ENCODE results near the gene ASIC3. TPM values are rescaled to one million over a fixed set of nuclear protein-coding genes. Genes with fewer than 3 reads are reported as not detected.

Gene ASIC3
- total RNA-seq, 1 donor from 2014 or later: 5.4 TPM

DNA sequence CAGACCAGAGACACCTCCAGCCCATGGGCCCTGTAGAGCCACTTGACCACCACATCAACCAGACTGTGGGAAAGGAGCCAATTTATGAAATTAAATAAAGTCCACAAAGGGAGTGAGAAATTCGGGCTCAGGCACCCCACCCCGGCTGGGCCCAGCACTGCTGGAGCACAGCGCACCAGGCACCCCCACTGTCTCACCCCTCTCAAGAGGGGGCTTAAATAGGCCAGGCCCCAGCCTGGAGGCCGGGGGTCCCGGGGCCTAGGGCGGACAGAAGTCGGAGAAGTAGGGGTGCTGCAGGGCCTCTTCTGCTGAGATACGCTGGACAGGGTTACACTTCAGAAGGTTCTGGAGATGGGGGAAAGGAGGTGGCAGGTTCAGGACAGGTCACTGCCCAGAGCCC is 5.4 kb downstream of the ASIC3 start:
- intact Hi-C loops (cut with micrococcal nuclease): no loop called here

DNA sequence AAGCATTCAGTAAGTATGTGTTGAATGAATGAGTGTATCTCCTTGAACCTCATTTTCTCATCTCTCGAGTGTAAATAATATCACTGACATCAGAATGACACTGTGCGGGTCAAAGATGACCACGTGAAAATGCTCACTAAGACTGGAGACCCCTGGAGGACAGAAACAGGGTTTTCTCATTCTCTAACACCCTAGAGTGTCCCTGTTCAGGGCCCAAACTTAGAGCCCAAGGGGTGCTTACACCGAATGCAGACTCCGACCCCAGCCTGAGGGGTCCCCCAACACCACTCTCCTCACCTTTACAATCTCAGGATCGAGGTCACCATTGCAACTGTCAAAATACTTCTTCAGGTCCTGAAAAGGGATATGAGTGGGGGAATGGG is 7.9 kb downstream of the ASIC3 start:
- intact Hi-C loops (cut with micrococcal nuclease): loop anchor here (5.0 kb wide), 1 partner anchor 1929 kb away; the partner anchor contains the start of gene ZNF425

DNA sequence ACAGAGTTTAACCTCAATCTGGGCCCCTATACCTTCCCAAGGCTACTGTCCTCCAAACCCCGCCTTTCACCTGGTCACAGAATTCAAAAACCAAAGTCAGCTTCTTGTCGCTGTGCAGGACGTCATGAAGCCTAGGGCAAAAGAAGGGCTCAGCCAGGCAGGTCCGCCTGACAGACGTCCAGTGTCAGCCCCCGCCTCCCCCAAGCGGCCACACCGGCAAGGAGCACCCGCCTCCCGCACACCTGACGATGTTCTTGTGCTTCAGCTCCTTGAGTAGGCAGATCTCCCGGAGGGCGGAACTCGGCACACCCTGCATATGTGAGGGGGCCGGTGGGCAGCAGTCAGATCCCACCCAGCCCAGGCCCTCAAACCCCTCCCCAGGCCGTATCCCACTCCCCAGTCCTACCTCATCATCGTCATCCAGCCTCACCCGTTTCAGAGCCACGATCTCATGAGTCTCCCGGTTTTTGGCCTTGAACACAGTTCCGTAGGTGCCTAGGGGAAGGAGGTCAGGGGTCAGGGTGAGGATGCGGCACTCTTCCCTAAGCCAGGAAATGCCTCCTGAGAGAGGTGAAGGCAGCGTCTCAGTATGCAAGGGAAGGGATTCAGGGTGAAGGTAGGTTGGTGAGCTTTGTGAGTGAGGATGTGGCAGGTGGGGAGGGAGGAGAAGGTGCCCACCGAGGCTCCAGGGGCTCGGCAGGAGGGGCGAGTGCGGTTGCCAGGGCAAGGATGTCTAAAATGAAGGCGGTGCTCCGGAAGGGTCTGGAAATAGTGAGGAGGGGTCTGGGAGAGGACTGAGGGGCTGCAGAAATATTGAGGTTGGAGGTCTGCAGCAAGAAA is 8.6 kb downstream of the ASIC3 start:
- intact Hi-C loops (cut with micrococcal nuclease): loop anchor here (5.0 kb wide), 1 partner anchor 1930 kb away; the partner anchor contains the start of gene ZNF425

DNA sequence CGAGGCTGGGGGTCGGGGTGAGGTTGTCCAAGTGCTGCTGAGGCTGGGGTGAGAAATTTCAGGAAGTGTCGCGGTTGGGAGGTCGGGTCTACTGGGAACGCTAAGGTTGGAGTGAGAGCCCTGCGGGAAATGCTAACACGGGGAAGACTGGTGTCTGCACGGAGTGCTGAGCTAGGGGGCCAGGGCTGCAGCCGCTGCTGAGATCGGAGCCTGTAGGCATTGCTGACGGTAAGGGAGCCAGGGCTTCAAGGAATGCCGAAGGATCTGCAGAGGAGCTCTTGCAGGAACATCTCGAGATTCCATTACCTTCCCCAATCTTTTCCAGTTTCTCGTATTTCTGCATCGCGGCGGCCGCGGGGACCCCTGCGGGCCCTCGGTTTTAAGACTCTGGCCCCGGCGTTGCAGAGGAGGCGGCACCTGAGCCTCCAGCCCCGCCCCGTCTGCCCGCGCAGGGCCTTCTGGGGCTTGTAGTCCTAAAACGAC is 9.2 kb downstream of the ASIC3 start, which contains the start of gene CDK5:
Gene CDK5, minus strand, starts transcription at position 392 of the 483 bp plus-strand sequence. Its CDS starts 49 bp downstream, at position 343.
- intact Hi-C loops (cut with micrococcal nuclease): loop anchor here (5.0 kb wide), 1 partner anchor 1930 kb away; the partner anchor contains the start of gene ZNF425

DNA sequence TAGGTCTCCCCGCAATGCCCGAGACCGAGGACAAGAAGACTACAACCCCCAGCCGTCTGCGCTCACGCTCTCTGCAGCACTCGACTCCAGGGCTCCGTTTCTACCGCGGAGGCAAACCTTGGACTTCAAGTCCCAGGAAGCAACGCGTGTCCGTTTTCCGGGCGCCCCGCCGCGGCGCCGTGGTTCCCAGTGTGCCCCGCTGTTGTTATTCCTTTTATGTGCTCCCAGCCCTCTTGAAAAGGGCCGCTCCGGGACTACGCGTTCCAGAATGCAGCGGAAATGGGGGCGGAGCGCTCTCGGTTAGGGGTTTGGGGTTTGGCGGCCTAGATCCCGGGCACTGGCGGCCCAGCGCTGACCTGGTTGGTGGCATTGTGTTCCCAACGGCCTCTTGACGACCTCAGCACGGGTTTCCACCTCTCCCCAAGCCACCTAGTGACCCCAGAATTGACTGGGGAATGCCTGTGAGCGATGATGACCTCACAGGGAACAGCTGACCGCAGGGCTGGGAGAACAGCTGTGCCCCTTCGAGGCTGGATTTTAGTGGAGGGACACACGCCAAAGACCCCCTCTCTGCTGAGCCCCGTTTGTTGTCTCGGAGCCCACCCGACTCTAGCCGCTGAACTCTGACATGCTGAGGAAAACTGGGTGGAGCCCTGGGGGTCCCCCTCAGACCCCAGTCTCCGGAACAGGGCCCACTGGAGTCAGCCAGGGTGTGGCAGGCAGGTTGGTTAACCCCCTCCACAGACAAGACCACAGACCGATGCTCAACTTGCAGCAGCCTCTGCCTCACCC is 9.9 kb downstream of the ASIC3 start:
- intact Hi-C loops (cut with micrococcal nuclease): loop anchor here (1.0 to 5.0 kb wide), 13 partner anchors 22 to 1931 kb away; partner anchors contain the start of genes ABCB8, ABCF2, ACTR3C and CHPF2

DNA sequence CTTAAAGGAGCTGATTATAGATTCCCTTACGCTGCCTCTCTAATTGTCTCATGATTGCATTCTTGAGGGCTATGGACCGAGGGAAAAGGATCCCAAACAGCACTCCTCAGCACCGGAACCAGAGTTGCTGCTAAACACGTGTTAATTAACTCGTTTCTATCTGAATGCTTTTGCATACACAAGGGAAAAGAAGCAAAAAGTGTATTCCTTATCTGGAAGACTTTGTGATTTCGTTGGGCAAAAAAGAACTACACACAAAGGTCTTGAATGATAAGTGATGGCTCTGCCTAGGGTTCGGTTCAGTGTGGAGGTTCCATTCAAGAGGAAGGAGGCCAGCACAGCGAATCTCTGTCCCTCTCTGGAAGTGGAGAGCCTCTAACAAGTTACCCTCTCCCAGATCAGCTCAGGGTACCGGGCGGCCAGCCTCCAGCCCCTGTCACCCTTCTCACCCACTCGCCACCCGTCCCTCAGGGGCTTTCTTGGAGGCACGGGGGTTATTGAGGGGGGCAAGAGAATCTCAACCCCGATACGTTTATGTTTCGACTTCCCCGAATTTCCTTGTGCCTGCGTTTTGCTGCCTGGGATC is 10.5 kb downstream of the ASIC3 start:
- intact Hi-C loops (cut with micrococcal nuclease): loop anchor here (1.0 to 5.0 kb wide), 13 partner anchors 21 to 1932 kb away; partner anchors contain the start of genes ABCB8, ABCF2, ACTR3C and CHPF2

DNA sequence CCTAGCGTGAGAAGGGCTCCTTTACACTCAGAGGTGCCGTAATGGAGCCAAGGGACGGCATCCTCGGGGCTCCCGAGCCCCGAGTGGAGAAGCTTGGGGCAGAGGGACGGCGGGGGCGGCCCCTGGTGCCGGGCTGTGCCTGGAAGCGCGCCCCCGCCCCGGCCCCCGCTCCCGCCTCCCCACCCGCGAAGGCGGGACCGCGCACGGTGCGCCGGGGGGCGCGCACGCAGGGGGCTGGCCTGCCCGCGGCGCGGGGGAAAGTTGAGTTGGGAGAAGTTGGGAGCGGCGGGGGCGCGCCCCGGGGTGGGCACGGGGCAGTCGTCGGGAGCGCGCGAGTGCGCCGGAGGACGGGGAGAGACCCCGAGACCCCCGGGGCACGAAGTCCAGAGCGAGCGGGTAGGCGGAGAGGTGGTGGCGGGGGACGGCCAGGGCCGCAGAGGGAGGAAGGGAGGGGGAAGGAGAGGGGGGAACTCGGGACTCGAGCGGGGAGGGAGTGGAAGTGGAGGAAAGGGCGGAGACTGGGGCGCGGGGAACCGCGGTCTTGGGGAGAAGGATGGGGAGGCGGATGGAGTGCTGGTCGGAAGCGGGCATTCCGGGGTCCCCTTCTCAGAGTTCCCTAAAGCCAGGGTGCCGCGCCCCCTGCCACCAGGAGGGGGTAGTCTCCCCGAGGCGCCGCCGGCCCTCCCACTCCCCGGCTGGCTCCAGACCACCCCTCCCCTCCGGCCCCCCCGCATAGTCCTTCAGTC is 11.2 kb downstream of the ASIC3 start, which contains the start of gene SLC4A2:
Gene SLC4A2, plus strand, starts transcription at position 223 of the 746 bp plus-strand sequence. CDS start 2,399 bp downstream, outside the sequence.
- intact Hi-C loops (cut with micrococcal nuclease): loop anchor here (2.0 to 5.0 kb wide), 3 partner anchors 291 to 1932 kb away; partner anchors contain the start of genes ACTR3C, LRRC61 and ZNF425

DNA sequence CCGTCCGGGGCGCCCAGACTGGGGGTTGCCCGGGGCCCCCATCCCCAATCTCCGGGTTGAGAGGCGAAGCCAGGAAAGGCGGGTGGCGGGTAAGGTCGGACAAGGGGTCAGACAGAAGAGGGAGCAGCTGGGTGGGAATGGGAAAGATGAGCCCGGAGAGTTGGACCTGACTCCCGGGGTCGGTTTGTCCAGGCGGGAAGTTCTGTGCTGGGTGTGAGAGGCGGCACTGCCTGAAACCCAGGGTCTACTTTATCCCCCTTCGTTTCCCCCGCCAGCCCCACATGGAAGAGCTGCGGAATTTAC is 11.7 kb downstream of the ASIC3 start:
- intact Hi-C loops (cut with micrococcal nuclease): no loop called here

DNA sequence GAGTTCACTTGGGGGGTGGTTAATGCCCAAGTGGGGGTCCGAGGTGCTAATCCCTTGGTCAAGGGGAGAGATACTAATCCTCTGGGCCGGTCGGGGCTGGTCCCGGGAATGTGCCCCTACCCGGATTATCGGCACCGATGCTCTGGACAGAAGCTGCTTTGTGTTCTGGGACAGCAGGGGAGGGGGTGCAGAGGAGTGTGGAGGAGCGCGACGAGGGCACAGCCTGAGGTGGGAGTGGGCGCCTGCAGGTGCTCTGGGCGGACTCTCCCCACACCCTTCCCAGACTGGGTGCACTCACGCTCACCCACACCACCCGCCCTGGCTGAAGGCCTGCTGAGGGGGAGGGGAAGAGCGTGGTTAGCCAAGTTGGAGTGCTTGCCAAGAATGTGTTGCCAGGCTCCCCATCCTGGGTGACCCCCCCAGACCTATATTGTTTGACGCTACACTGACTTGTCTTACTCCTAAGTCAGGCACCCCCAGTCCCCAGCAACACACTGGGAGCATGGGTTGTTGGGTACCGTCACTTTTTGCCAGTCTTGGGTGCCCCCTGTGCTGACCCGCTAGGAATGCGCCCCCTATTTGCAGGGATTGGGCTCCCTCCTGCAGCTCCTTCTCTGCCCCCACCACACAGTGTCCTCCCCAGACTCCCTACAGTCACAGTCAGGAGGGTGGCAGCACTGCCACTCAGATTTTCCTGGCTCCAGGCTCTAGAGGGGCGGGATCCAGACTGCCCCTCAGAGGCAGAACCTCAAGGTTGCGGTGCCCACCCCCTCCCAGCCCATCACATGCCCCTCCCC is 12.3 kb downstream of the ASIC3 start:
- intact Hi-C loops (cut with micrococcal nuclease): no loop called here

DNA sequence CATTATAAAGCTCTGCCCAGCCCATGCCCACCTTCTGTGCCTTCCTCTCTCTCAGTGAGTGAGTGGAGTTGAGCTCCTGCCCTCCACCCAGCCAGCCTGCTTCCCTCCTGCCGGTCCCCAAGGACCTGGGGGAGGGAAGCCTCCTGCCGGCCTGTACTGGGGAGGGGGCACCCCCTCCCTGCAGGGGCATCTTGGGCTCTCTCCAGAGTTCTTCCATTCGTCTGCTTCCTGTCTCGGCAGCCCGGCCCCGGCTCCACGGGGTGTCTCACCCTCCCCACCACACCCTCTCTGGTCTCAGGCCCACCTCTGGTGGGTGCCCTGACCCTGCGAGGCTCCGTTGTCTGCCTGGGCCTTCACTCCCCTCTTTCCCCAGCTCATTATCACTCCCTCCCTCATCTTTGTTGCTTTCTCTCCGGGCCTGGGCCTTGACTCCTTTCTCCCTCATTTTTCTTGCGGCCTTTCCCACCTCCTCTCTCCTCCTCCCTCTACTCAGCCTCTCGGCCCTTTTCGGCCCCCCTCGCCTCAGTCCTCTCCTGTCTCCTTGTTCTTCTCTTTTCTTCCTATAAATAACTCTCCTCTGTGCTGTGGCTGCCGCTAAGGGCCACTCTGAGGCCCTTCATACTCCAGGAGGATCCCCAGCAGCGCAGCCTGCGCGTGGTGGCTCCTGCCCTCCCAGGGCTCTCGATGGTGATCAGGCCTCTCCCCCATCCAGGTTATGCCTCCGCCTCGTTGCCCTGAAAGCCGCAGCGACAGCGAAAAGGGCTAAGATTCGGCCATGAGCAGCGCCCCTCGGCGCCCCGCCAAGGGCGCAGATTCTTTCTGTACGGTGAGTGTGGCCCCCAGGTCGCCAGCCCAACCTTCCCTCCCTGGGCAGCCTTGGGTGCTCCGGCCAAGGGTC is 13.1 kb downstream of the ASIC3 start:
- intact Hi-C loops (cut with micrococcal nuclease): no loop called here

DNA sequence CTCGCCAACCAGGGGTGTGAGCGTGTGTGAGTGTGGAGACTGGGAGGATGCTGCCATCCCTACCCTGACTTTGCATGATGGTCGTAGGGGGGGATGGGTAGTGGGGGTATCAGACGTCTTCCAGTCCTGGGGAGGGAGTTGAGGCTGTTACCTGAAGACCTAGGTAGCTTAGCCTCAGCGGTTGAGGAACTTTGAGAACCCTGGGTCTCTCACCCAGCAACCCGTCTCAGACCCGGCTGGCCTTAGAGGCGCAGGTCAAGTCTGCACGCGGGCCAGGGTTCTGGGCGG is 13.7 kb downstream of the ASIC3 start:
- intact Hi-C loops (cut with micrococcal nuclease): no loop called here

DNA sequence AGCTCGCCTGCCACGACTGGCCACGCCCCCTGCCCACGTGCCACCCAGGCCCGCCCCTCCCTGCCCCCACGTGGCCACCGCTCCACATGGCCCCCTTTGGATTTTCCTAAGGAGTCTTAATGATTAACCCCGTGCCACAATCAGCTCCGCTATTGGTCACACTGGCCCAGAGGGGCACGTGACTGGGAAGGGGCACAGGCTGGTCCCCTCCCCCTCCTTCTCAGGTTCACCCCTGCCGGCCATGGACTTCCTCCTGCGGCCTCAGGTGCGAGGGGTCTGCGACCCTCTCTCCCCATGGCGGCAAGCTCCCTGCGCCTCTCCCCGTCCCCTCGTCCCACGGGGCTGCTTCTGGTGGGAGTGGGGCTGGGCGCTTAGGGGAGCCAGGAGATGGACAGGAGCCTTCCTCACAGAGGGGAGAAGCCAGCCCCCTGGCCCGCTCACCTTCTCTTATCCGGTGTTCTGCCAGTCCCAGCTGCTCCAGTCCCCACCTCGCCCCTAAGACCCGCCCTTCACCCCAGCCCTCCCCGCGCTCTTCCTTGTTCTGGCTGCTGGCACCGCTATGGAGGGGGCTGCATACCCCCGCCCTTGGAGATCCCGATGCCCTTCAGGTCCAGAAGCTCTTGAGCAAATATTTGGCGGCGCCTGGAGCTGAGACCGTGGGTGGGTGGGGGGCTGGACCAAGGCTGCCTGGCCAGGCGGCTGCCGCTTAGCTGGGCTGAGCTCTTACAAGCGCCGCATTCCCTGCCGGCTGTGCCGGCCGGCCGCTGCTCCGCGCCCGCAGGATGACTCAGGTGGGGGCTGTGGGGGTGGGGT is 14.3 kb downstream of the ASIC3 start:
- intact Hi-C loops (cut with micrococcal nuclease): no loop called here

DNA sequence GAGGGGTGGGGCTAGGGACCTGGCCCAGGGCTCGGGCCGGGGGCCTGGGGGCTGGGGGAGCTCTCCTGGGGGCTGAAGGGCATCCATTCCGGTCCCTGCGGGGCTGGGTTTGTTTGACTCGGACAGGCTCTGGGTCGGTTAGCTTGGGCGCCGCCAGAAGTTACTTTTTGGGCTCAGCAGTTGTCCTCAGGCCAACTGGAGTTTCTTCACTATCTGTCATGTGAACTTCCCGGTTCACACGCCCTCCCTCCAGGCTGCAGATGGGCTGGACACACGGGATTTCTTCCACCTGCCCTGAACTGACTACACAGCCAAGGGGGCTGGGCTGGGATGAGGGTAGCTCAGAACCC is 14.9 kb downstream of the ASIC3 start:
- intact Hi-C loops (cut with micrococcal nuclease): no loop called here

DNA sequence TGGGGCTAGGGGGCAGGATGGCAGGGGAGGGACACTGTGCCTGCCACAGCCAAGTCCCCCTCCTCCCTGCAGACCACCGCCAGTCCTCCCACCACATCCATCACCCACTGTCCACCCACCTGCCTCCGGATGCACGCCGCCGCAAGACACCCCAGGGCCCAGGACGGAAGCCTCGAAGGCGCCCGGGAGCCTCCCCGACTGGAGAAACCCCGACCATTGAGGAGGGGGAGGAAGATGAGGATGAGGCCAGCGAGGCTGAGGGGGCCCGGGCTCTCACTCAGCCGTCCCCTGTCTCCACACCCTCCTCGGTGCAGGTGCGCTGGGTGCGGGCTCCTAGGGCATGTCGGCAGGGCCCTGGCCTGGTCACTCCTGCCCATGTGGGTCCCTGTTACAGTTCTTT is 16.1 kb downstream of the ASIC3 start:
- intact Hi-C loops (cut with micrococcal nuclease): no loop called here

DNA sequence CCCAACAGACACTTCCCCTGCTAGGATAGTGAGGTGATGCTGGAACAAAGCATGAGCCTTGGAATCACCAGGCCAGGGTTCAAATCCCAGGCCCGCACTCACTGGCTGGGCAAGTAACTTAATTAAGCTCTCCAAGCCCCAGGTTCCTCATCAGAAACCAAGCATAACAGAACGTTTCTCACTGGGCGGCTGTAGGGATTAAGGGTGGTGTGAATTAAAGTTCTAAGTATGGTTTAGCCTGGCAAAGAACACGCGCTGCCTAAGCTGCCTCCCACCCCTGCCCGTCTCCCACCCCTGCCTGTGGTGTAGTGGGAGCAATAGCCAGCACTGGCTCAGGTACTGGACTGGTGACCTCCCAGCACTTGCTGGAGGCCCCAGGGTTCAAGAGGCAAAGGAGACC is 16.7 kb downstream of the ASIC3 start:
- intact Hi-C loops (cut with micrococcal nuclease): no loop called here

DNA sequence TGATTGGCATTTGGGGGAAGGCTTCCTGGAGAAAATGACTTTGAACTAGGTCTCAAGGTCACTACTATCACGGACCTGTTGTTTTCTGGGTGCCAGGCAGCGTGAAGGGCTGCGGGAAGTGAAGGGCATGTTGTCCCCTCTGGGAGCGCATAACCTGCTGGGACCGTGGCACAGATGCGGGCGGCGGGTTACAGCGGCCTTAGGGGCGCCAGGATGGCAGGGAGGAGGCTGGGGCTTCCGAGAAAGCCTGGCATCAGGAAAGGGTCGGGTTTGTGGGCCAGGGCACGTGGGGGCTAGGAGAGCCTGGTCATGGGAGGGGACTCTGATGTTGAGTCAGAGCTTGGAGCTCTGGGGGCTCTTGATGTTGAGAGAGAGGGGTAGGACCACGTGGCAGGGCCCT is 17.2 kb downstream of the ASIC3 start:
- intact Hi-C loops (cut with micrococcal nuclease): no loop called here

DNA sequence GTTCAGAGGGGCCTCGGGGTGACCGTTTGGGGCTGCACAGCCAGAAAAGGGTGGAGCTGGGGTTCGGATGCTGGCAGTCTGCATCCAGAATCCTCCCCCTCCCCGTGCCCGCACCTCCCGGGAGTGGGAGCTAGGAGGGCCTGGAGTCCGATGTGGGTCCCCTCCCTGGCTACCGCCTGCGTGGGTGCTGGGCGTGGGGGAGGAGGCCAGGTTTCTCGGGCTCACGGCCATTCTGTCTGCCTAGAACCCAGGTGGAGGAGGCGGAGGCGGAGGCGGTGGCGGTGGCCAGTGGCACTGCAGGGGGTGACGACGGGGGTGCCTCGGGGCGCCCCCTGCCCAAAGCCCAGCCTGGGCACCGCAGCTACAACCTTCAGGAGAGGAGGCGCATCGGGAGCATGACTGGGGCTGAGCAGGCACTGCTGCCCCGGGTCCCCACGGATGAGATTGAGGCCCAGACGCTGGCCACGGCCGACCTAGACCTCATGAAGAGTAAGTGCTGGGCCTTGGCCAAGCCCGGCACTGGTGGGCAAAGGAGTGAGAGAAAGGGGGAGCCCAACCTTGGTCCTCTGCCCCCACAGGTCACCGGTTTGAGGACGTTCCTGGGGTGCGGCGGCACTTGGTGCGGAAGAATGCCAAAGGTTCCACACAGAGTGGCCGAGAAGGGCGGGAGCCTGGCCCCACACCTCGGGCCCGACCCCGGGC is 18.1 kb downstream of the ASIC3 start:
- intact Hi-C loops (cut with micrococcal nuclease): no loop called here
